ENCODE data around the gene MICU1.

MICU1 gene, protein sequence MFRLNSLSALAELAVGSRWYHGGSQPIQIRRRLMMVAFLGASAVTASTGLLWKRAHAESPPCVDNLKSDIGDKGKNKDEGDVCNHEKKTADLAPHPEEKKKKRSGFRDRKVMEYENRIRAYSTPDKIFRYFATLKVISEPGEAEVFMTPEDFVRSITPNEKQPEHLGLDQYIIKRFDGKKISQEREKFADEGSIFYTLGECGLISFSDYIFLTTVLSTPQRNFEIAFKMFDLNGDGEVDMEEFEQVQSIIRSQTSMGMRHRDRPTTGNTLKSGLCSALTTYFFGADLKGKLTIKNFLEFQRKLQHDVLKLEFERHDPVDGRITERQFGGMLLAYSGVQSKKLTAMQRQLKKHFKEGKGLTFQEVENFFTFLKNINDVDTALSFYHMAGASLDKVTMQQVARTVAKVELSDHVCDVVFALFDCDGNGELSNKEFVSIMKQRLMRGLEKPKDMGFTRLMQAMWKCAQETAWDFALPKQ

GRCh38 chr10:72625608-72626443 is at the start of gene MICU1:
MICU1 (minus strand) TSS chr10:72626079; CDS start chr10:72566793, 59,286 bp downstream.
- TF ChIP-seq GATA3 (IDR thresholded peaks at IDR 0.05; ENCODE audit: low read depth, low read length), result no peak
- no peak for TF ChIP-seq GATA2 (IDR thresholded peaks at IDR 0.05; ENCODE audit: low read depth, low read length)

DNA sequence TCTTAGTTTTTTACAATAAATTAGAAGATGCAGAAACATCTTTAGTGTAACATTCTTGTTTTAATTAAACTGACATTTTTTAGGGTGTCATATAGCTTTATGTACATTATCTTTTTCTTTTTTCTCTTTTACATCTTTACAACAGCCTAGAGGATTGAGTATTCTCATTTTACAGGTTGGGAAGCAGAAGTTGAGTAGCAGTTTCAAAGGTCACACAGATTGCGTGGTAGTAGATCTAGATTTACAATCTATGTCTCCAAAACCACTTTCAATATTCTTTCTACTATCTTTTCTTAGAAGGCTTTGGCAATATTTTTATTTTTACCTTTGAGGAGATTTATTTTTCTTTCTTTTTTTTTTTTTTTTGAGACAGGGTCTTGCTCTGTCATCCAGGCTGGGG is 47.4 kb upstream of the MICU1 start:
- TF ChIP-seq GATA3 (IDR thresholded peaks at IDR 0.05; ENCODE audit: low read depth, low read length) (no peak), GATA2 (IDR thresholded peaks at IDR 0.05; ENCODE audit: low read depth, low read length) (no peak)

GRCh38 chr10:72667207-72667864 is 41.5 kb upstream of the MICU1 start:
- no peak for TF ChIP-seq GATA3 (IDR thresholded peaks at IDR 0.05; ENCODE audit: low read depth, low read length)
- TF ChIP-seq GATA2 (IDR thresholded peaks at IDR 0.05; ENCODE audit: low read depth, low read length), result no peak

GRCh38 chr10:72665925-72666324 is 40.0 kb upstream of the MICU1 start:
- TF ChIP-seq GATA3 (IDR thresholded peaks at IDR 0.05; ENCODE audit: low read depth, low read length) (no peak), GATA2 (IDR thresholded peaks at IDR 0.05; ENCODE audit: low read depth, low read length) (no peak)

GRCh38 chr10:72663971-72664370 is 38.1 kb upstream of the MICU1 start:
- TF ChIP-seq GATA3 (IDR thresholded peaks at IDR 0.05; ENCODE audit: low read depth, low read length) (no peak), GATA2 (IDR thresholded peaks at IDR 0.05; ENCODE audit: low read depth, low read length) (no peak)

- no peak for TF ChIP-seq GATA2 (IDR thresholded peaks at IDR 0.05; ENCODE audit: low read depth, low read length)
Measured at GRCh38 chr10:72661431-72661830, 35.6 kb upstream of the MICU1 start.

- TF ChIP-seq GATA3 (IDR thresholded peaks at IDR 0.05; ENCODE audit: low read depth, low read length), result no peak
- no peak for TF ChIP-seq GATA2 (IDR thresholded peaks at IDR 0.05; ENCODE audit: low read depth, low read length)
Measured at GRCh38 chr10:72660220-72660619, 34.3 kb upstream of the MICU1 start.

- TF ChIP-seq GATA3 (IDR thresholded peaks at IDR 0.05; ENCODE audit: low read depth, low read length) (no peak), GATA2 (IDR thresholded peaks at IDR 0.05; ENCODE audit: low read depth, low read length) (no peak)
Measured at GRCh38 chr10:72659694-72660093, 33.8 kb upstream of the MICU1 start.

GRCh38 chr10:72658696-72659400 is 33.0 kb upstream of the MICU1 start:
- no peak for TF ChIP-seq GATA3 (IDR thresholded peaks at IDR 0.05; ENCODE audit: low read depth, low read length)
- no peak for TF ChIP-seq GATA2 (IDR thresholded peaks at IDR 0.05; ENCODE audit: low read depth, low read length)

GRCh38 chr10:72654720-72655119 is 28.8 kb upstream of the MICU1 start:
- TF ChIP-seq GATA2 (IDR thresholded peaks at IDR 0.05; ENCODE audit: low read depth, low read length), result no peak
- TF ChIP-seq GATA3 (IDR thresholded peaks at IDR 0.05; ENCODE audit: low read depth, low read length), result no peak

DNA sequence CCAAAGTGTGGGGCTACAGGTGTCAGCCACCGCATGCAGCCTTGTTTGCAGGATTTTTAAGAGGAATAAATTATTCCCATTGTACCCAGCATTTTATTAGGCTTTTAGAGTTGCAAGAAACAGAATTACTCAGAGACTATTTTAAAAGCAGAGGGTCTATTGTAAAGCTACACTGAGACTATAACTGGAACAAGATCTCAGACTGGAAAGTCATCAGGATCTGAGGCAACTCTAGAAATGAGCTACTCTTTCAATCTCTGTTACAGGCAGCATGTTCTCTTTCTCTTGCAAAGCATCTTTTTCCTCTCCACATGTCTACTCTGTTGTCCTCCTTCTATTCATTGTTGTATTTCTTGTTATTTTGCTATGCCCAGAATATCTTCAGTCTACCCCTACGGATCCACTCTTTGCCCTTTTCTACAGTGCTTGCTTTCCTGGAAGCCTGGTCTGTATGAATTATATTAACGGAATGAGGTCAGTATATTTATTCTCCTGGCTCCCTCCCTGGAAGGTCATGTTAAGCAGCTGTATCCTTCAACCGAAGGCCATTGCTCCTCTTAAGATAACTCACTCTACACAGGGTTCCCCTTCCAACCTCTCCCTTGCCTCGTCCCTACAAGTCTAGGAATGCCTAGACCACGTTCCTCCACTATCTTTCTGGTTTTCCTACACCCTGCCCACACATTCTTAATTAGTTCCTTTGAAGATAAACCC is 27.7 kb upstream of the MICU1 start:
- TF ChIP-seq GATA2 (IDR thresholded peaks at IDR 0.05; ENCODE audit: low read depth, low read length) (no peak), GATA3 (IDR thresholded peaks at IDR 0.05; ENCODE audit: low read depth, low read length) (no peak)

- TF ChIP-seq GATA3 (IDR thresholded peaks at IDR 0.05; ENCODE audit: low read depth, low read length) (no peak), GATA2 (IDR thresholded peaks at IDR 0.05; ENCODE audit: low read depth, low read length) (no peak)
Measured at GRCh38 chr10:72649291-72649690, 23.4 kb upstream of the MICU1 start.

- TF ChIP-seq GATA2 (IDR thresholded peaks at IDR 0.05; ENCODE audit: low read depth, low read length) (no peak), GATA3 (IDR thresholded peaks at IDR 0.05; ENCODE audit: low read depth, low read length) (no peak)
Measured at GRCh38 chr10:72648301-72648700, 22.4 kb upstream of the MICU1 start.

Measured in SH-SY5Y (cell line).